Activated T-helper 17 cell treated with anti-CD3 and anti-CD28 coated beads, Interleukin-2, amount 50 U/mL, for 72 hours (primary cell): Measurements from ENCODE around the gene MZT1. TPM values are rescaled to one million over a fixed set of nuclear protein-coding genes. Genes with fewer than 3 reads are reported as not detected.

Source experiments
- ATAC-seq: fragments of 150-1000 bp; cut with Tn5 transposase; replicated peaks from 2 replicates; pipeline ENCODE4 v1.10.0; 2021; ENCODE audit warnings: mild to moderate bottlenecking, moderate library complexity
- H3K27ac Mint-ChIP-seq: one replicate; pipeline ENCODE4 v1.8.0; 2022; ENCODE audit warnings: mixed read lengths
- H3K27me3 Mint-ChIP-seq: one replicate; pipeline ENCODE4 v1.8.0; 2022; ENCODE audit warnings: mixed read lengths
- H3K36me3 Mint-ChIP-seq: one replicate; pipeline ENCODE4 v1.8.0; 2022; ENCODE audit warnings: low read depth, mild to moderate bottlenecking, mixed read lengths
- H3K4me1 Mint-ChIP-seq: one replicate; pipeline ENCODE4 v1.8.0; 2022; ENCODE audit warnings: mixed read lengths
- H3K4me3 Mint-ChIP-seq: one replicate; pipeline ENCODE4 v1.8.0; 2022; ENCODE audit warnings: mild to moderate bottlenecking, mixed read lengths
- H3K9me3 Mint-ChIP-seq: one replicate; pipeline ENCODE4 v1.8.0; 2022; ENCODE audit warnings: mixed read lengths
- total RNA-seq, 2 donors: library from RNA; stranded (reverse); gene quantifications; one replicate each; pipeline ENCODE4 v1.2.3, GENCODE V29; 2022

MZT1 gene
- total RNA-seq, 2 donors from 2014 or later = 17.4 to 27.0 TPM

GRCh38 chr13:72700509-72700908 lies 26.9 kb downstream of the MZT1 start:
- H3K27me3 Mint-ChIP-seq = no peaks in the 10 kb centered on the region
- ATAC-seq = no peak
- H3K4me3 Mint-ChIP-seq = no peak overlapping the region
- no peaks in the 10 kb centered on the region for H3K4me1 Mint-ChIP-seq
- peaks cover 3% of the 10 kb centered on the region for H3K36me3 Mint-ChIP-seq
- no peaks in the 10 kb centered on the region for H3K9me3 Mint-ChIP-seq
- no peak overlapping the region for H3K27ac Mint-ChIP-seq

- no peak overlapping the region for H3K4me3 Mint-ChIP-seq
These were observed 29.3 kb downstream of the MZT1 start for GRCh38 chr13:72698164-72698563.

DNA sequence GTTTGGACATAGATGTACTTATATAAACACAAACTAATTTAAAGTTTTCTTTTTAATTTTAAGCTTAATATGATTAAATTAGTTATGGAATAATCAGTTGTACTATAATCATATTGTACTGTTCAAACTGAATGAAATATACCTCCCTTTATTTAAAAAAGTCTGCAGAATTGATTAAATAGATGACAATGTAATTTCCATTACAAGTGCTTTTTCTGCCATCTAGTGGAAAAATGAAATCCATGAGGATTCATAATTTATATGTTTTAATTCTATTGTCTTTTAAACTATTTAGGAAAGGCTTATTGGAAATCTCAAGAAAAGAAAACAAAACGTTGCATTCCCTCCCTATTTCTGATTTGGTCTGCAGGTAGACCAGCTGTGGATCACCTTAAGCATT lies 30.9 kb downstream of the MZT1 start:
- no peaks in the 10 kb centered on the region for H3K9me3 Mint-ChIP-seq
- peaks cover 4% of the 10 kb centered on the region for H3K27me3 Mint-ChIP-seq
- no peaks in the 10 kb centered on the region for H3K4me1 Mint-ChIP-seq
- H3K4me3 Mint-ChIP-seq = no peak overlapping the region
- H3K27ac Mint-ChIP-seq = no peak overlapping the region
- ATAC-seq = no peak
- no peaks in the 10 kb centered on the region for H3K36me3 Mint-ChIP-seq

More at GRCh38 chr13:72698164-72698563, 29.3 kb downstream of the MZT1 start:
- no peaks in the 10 kb centered on the region for H3K4me1 Mint-ChIP-seq
- no peaks in the 10 kb centered on the region for H3K9me3 Mint-ChIP-seq
- H3K27me3 Mint-ChIP-seq = no peaks in the 10 kb centered on the region
- H3K27ac Mint-ChIP-seq = no peak overlapping the region
- no peak for ATAC-seq
- H3K36me3 Mint-ChIP-seq = no peaks in the 10 kb centered on the region

DNA sequence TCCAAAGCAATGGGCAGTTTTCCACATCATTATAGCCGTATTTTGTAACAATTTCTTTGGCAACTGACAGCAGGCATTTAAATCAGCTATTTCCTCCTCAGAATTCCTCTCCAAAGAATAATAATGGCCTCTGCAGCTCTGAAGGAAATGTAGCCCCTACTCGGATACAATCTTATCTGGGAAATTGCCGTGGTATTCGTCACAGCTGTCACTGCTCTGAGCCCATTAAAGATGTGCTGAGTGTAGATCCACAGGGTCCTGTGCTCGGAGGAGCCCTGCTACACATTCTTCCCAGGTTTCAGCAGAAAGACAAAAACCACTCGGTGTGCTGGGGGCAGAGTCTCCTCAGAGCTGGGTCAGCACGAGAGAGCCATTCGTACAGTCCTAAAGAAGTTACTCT lies 33.1 kb downstream of the MZT1 start:
- no peak for ATAC-seq
- no peak overlapping the region for H3K27ac Mint-ChIP-seq
- no peak overlapping the region for H3K4me3 Mint-ChIP-seq
- no peaks in the 10 kb centered on the region for H3K9me3 Mint-ChIP-seq
- H3K4me1 Mint-ChIP-seq = no peaks in the 10 kb centered on the region
- peaks cover 13% of the 10 kb centered on the region for H3K27me3 Mint-ChIP-seq
- H3K36me3 Mint-ChIP-seq = no peaks in the 10 kb centered on the region

DNA sequence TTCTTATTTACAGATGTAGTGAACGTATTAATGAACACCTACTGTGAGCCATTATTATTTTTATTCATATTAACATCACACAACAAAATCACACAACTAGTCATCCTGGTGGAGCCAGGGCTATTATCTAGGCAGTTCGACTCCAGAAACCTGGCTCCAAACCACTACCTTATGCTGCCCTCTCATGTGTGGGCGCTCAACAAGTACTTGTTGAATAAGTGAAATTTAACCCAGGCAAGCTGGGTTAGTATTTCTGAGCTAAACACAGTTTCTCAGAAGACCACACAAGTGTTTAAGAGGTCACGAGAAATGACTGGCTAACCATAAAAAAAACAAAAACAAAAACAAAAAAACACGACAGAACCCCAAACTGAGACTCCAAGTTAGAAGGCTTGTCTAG lies 33.6 kb downstream of the MZT1 start:
- ATAC-seq = no peak
- no peaks in the 10 kb centered on the region for H3K36me3 Mint-ChIP-seq
- no peaks in the 10 kb centered on the region for H3K4me1 Mint-ChIP-seq
- no peak overlapping the region for H3K27ac Mint-ChIP-seq
- H3K4me3 Mint-ChIP-seq = no peak overlapping the region
- peaks cover 13% of the 10 kb centered on the region for H3K27me3 Mint-ChIP-seq
- H3K9me3 Mint-ChIP-seq = no peaks in the 10 kb centered on the region

- ATAC-seq = no peak
- H3K9me3 Mint-ChIP-seq = no peaks in the 10 kb centered on the region
- no peak overlapping the region for H3K4me3 Mint-ChIP-seq
- no peaks in the 10 kb centered on the region for H3K4me1 Mint-ChIP-seq
- no peaks in the 10 kb centered on the region for H3K36me3 Mint-ChIP-seq
- peaks cover 13% of the 10 kb centered on the region for H3K27me3 Mint-ChIP-seq
- no peak overlapping the region for H3K27ac Mint-ChIP-seq
These were observed 34.4 kb downstream of the MZT1 start for GRCh38 chr13:72692884-72693514.

GRCh38 chr13:72689181-72689696 lies 38.2 kb downstream of the MZT1 start:
- no peaks in the 10 kb centered on the region for H3K4me1 Mint-ChIP-seq
- no peak overlapping the region for H3K4me3 Mint-ChIP-seq
- no peaks in the 10 kb centered on the region for H3K36me3 Mint-ChIP-seq
- ATAC-seq = no peak
- H3K27ac Mint-ChIP-seq = no peak overlapping the region
- H3K9me3 Mint-ChIP-seq = no peaks in the 10 kb centered on the region
- peaks cover 23% of the 10 kb centered on the region for H3K27me3 Mint-ChIP-seq

GRCh38 chr13:72686766-72687165 lies 40.7 kb downstream of the MZT1 start:
- no peak for ATAC-seq
- Mint-ChIP-seq H3K4me1 (no peaks in the 10 kb centered on the region), H3K36me3 (no peaks in the 10 kb centered on the region), H3K9me3 (no peaks in the 10 kb centered on the region), H3K27me3 (peaks cover 28% of the 10 kb centered on the region), H3K27ac (no peak overlapping the region), H3K4me3 (no peak overlapping the region)

DNA sequence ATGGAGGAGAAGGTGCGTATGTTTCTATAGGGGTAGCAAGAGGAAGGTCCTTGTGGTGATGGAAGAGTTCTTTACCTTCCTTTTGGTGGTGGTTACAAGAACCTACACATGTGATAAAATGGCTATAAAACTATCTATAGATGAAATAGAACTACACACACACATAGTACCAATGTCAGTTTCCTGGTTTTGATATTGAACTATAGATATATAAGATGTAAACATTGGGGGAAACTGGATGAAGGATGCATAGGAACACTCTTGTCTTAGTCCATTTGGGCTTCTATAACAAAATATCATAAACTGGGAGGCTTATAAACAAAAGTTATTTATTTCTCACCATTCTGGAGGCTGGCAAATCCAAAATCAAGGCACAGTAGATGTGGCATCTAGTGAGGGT lies 47.1 kb downstream of the MZT1 start:
- no peak overlapping the region for H3K27ac Mint-ChIP-seq
- H3K9me3 Mint-ChIP-seq = no peaks in the 10 kb centered on the region
- H3K36me3 Mint-ChIP-seq = no peaks in the 10 kb centered on the region
- peaks cover 13% of the 10 kb centered on the region for H3K27me3 Mint-ChIP-seq
- ATAC-seq = no peak
- H3K4me3 Mint-ChIP-seq = no peak overlapping the region
- no peaks in the 10 kb centered on the region for H3K4me1 Mint-ChIP-seq

- Mint-ChIP-seq H3K36me3 (no peaks in the 10 kb centered on the region), H3K9me3 (no peaks in the 10 kb centered on the region), H3K27ac (no peak overlapping the region), H3K4me1 (no peaks in the 10 kb centered on the region), H3K27me3 (peaks cover 9% of the 10 kb centered on the region), H3K4me3 (no peak overlapping the region)
- ATAC-seq = no peak
These were observed 49.1 kb downstream of the MZT1 start for GRCh38 chr13:72678312-72678711.

- Mint-ChIP-seq H3K27ac (no peak overlapping the region), H3K4me3 (no peak overlapping the region), H3K27me3 (peaks cover 10% of the 10 kb centered on the region), H3K4me1 (no peaks in the 10 kb centered on the region), H3K36me3 (no peaks in the 10 kb centered on the region), H3K9me3 (no peaks in the 10 kb centered on the region)
- ATAC-seq = no peak
These were observed 50.0 kb downstream of the MZT1 start for GRCh38 chr13:72677431-72677830.

GRCh38 chr13:72666391-72666790 lies 61.0 kb downstream of the MZT1 start:
- H3K36me3 Mint-ChIP-seq = no peaks in the 10 kb centered on the region
- no peaks in the 10 kb centered on the region for H3K4me1 Mint-ChIP-seq
- ATAC-seq = no peak
- H3K27ac Mint-ChIP-seq = no peak overlapping the region
- H3K27me3 Mint-ChIP-seq = peaks cover 16% of the 10 kb centered on the region
- no peaks in the 10 kb centered on the region for H3K9me3 Mint-ChIP-seq
- no peak overlapping the region for H3K4me3 Mint-ChIP-seq

DNA sequence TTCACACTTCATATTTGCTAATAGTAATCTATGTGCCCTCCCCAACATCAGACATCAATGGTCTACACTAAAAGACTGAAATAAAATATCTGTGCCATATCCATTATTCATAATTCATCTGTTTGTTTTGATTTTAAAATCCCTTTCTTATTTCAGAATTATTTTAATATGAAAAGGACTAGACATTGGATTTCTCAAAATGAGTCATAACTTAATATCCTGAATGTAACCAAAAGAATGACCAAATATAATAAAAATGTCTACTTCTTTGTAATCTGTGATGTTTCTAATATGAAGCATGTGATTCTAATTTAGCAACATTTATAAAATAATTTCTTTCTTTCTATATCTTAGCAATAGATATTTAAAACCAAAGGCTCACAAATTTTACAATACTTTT lies 64.9 kb downstream of the MZT1 start:
- ATAC-seq = no peak
- no peaks in the 10 kb centered on the region for H3K36me3 Mint-ChIP-seq
- H3K27ac Mint-ChIP-seq = no peak overlapping the region
- H3K4me1 Mint-ChIP-seq = no peaks in the 10 kb centered on the region
- peaks cover 32% of the 10 kb centered on the region for H3K27me3 Mint-ChIP-seq
- H3K4me3 Mint-ChIP-seq = no peak overlapping the region
- H3K9me3 Mint-ChIP-seq = no peaks in the 10 kb centered on the region
